Activated B cell treated with CpG ODN at 0.5 μM for 24 hours (primary cell): Measurements from ENCODE around the gene CNTNAP2. TPM values are rescaled to one million over a fixed set of nuclear protein-coding genes. Genes with fewer than 3 reads are reported as not detected.

Experiments used
- ATAC-seq: fragments of 200-7000 bp; cut with Tn5 transposase; one replicate; pipeline ENCODE4 v1.10.0; 2021; ENCODE audit warnings: low read depth, mild to moderate bottlenecking, moderate library complexity
- CTCF ChIA-PET: fragments of 350-600 bp; sonication (Branson Sonifier 250); formaldehyde crosslinking; loops from one replicate; lab custom pipeline; 2021; ENCODE audit warnings: antibody characterized with exemption; lab: Charles Lee
- POLR2A ChIA-PET: fragments of 350-600 bp; sonication (Branson Sonifier 250); formaldehyde crosslinking; loops from one replicate; lab custom pipeline; 2021; ENCODE audit warnings: antibody characterized with exemption; lab: Charles Lee
- DNase-seq: peaks from one replicate; pipeline ENCODE4 v3.0.0; 2022
- H3K27ac Mint-ChIP-seq: one replicate; pipeline ENCODE4 v1.8.0; 2020; ENCODE audit warnings: mixed read lengths
- H3K27me3 Mint-ChIP-seq: one replicate; pipeline ENCODE4 v1.8.0; 2021; ENCODE audit warnings: mixed read lengths
- H3K36me3 Mint-ChIP-seq: one replicate; pipeline ENCODE4 v1.8.0; 2021; ENCODE audit warnings: low read depth, mixed read lengths
- H3K4me1 Mint-ChIP-seq: one replicate; pipeline ENCODE4 v1.8.0; 2021; ENCODE audit warnings: mixed read lengths
- H3K4me3 Mint-ChIP-seq: one replicate; pipeline ENCODE4 v1.8.0; 2020; ENCODE audit warnings: mild to moderate bottlenecking, mixed read lengths
- H3K9me3 Mint-ChIP-seq: one replicate; pipeline ENCODE4 v1.8.0; 2020; ENCODE audit warnings: mixed read lengths
- CTCF ChIP-seq: fragments of 200-600 bp; IDR thresholded peaks from one replicate; pipeline ENCODE4 v1.8.0; 2022; ENCODE audit warnings: antibody characterized with exemption, mild to moderate bottlenecking
- intact Hi-C: fragments of 100-400 bp; cut with micrococcal nuclease; formaldehyde crosslinking; loops from one replicate; pipeline ENCODE4 v1.15.1; 2024
- total RNA-seq: library from RNA; stranded (reverse); gene quantifications from 2 replicates; pipeline ENCODE4 v1.2.3, GENCODE V29; 2022

CNTNAP2 gene
- total RNA-seq, 1 donor from 2014 or later: 0.84 TPM

- H3K9me3 Mint-ChIP-seq: peaks cover 2% of the 10 kb centered on the region
- H3K27me3 Mint-ChIP-seq: no peaks in the 10 kb centered on the region
- no peak overlapping the region for H3K27ac Mint-ChIP-seq
- ATAC-seq (no peak), DNase-seq (no peak)
- no peak overlapping the region for H3K4me3 Mint-ChIP-seq
- no peak for TF ChIP-seq CTCF
- ChIA-PET CTCF (no interaction called here), POLR2A (interaction anchor here (0.6 kb wide), 1 partner anchor 130 kb away, joined by 6 read pairs; no protein-coding TSS in a partner anchor)
- H3K4me1 Mint-ChIP-seq: no peaks in the 10 kb centered on the region
- no peaks in the 10 kb centered on the region for H3K36me3 Mint-ChIP-seq
- intact Hi-C loops: no loop called here
These were observed 844.3 kb downstream of the CNTNAP2 start for GRCh38 chr7:146960773-146961391.

- no peak for TF ChIP-seq CTCF
- ATAC-seq: no peak
- no peaks in the 10 kb centered on the region for H3K36me3 Mint-ChIP-seq
- H3K4me3 Mint-ChIP-seq: no peak overlapping the region
- no peak overlapping the region for H3K27ac Mint-ChIP-seq
- no peaks in the 10 kb centered on the region for H3K4me1 Mint-ChIP-seq
- ChIA-PET POLR2A (no interaction called here), CTCF (no interaction called here)
- H3K9me3 Mint-ChIP-seq: peaks cover 2% of the 10 kb centered on the region
- intact Hi-C loops: no loop called here
- H3K27me3 Mint-ChIP-seq: no peaks in the 10 kb centered on the region
- DNase-seq: no peak
These were observed 845.0 kb downstream of the CNTNAP2 start for GRCh38 chr7:146961617-146962016.

- ChIA-PET POLR2A (no interaction called here), CTCF (no interaction called here)
- TF ChIP-seq CTCF: no peak
- Mint-ChIP-seq H3K9me3 (peaks cover 6% of the 10 kb centered on the region), H3K27ac (no peak overlapping the region), H3K4me1 (no peaks in the 10 kb centered on the region), H3K36me3 (no peaks in the 10 kb centered on the region), H3K27me3 (no peaks in the 10 kb centered on the region), H3K4me3 (no peak overlapping the region)
- ATAC-seq (no peak), DNase-seq (no peak)
- intact Hi-C loops: no loop called here
These were observed 849.7 kb downstream of the CNTNAP2 start for GRCh38 chr7:146966274-146966673.

- ChIA-PET CTCF (no interaction called here), POLR2A (no interaction called here)
- H3K27me3 Mint-ChIP-seq: no peaks in the 10 kb centered on the region
- no peak for DNase-seq
- no peaks in the 10 kb centered on the region for H3K36me3 Mint-ChIP-seq
- intact Hi-C loops: no loop called here
- H3K9me3 Mint-ChIP-seq: peaks cover 8% of the 10 kb centered on the region
- no peak for ATAC-seq
- H3K4me3 Mint-ChIP-seq: no peak overlapping the region
- H3K4me1 Mint-ChIP-seq: no peaks in the 10 kb centered on the region
- no peak for TF ChIP-seq CTCF
- H3K27ac Mint-ChIP-seq: no peak overlapping the region
These were observed 865.9 kb downstream of the CNTNAP2 start for GRCh38 chr7:146982482-146982881.

- H3K27me3 Mint-ChIP-seq: no peaks in the 10 kb centered on the region
- no peak overlapping the region for H3K27ac Mint-ChIP-seq
- intact Hi-C loops: no loop called here
- no peak overlapping the region for H3K4me3 Mint-ChIP-seq
- no peaks in the 10 kb centered on the region for H3K36me3 Mint-ChIP-seq
- DNase-seq: no peak
- ATAC-seq: no peak
- no peak for TF ChIP-seq CTCF
- CTCF ChIA-PET: no interaction called here
- peaks cover 7% of the 10 kb centered on the region for H3K9me3 Mint-ChIP-seq
- no peaks in the 10 kb centered on the region for H3K4me1 Mint-ChIP-seq
- POLR2A ChIA-PET: no interaction called here
These were observed 875.0 kb downstream of the CNTNAP2 start for GRCh38 chr7:146991596-146991995.
